ENCODE data around the gene PDHX.

PDHX gene

DNA sequence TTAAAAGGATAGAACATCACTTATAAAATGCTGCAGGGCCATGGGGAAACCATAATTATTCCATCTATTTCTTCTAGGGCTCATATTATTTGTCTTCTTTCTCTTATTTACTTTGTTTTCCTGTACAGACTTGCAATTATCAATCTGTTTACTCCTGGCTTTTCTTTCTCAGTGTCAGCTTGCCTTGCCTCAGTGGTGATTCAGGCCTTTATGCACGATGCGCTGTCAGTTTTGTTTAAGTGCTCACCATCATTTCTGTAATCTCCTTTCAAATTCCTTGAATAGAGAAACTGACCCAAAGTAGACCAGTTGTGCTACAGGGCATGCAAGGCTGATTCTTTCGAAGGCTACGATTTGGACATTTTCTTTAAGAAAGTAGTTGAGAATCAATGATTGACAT lies 4.7 kb downstream of the PDHX start:
- DNase-seq (ENCODE audit: low read depth), result no peak
- H3K4me3 ChIP-seq (ENCODE audit: control insufficient read depth, low read depth, low read length), result no peak overlapping the region
- TF ChIP-seq, protein P1, sequence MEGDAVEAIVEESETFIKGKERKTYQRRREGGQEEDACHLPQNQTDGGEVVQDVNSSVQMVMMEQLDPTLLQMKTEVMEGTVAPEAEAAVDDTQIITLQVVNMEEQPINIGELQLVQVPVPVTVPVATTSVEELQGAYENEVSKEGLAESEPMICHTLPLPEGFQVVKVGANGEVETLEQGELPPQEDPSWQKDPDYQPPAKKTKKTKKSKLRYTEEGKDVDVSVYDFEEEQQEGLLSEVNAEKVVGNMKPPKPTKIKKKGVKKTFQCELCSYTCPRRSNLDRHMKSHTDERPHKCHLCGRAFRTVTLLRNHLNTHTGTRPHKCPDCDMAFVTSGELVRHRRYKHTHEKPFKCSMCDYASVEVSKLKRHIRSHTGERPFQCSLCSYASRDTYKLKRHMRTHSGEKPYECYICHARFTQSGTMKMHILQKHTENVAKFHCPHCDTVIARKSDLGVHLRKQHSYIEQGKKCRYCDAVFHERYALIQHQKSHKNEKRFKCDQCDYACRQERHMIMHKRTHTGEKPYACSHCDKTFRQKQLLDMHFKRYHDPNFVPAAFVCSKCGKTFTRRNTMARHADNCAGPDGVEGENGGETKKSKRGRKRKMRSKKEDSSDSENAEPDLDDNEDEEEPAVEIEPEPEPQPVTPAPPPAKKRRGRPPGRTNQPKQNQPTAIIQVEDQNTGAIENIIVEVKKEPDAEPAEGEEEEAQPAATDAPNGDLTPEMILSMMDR (conservative IDR thresholded peaks at IDR 0.05; ENCODE audit: control insufficient read depth, insufficient read depth, low read depth, low read length), result no peak

DNA sequence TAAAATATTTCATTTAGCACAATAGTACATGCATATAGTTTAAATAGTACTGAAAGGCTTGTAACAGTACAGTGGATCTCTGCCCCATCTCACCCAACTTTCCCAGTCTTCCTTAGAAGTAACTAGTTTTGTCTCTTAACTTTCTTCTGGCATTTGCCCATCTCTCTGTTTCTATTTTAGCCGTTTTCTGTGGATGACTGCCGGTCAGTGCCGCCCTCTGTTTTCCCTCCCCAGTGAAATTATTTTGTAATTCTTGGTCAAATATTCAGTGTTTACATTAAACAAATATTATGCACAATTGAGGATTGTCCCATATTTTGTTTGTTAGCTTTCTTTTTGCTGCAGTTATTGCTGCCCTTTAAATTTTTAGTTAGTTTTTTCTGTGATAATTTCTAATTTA lies 8.3 kb downstream of the PDHX start:
- H3K4me3 ChIP-seq (ENCODE audit: control insufficient read depth, low read depth, low read length), result no peak overlapping the region
- TF ChIP-seq, protein P1 (conservative IDR thresholded peaks at IDR 0.05; ENCODE audit: control insufficient read depth, insufficient read depth, low read depth, low read length), result no peak
- DNase-seq (ENCODE audit: low read depth), result no peak

DNA sequence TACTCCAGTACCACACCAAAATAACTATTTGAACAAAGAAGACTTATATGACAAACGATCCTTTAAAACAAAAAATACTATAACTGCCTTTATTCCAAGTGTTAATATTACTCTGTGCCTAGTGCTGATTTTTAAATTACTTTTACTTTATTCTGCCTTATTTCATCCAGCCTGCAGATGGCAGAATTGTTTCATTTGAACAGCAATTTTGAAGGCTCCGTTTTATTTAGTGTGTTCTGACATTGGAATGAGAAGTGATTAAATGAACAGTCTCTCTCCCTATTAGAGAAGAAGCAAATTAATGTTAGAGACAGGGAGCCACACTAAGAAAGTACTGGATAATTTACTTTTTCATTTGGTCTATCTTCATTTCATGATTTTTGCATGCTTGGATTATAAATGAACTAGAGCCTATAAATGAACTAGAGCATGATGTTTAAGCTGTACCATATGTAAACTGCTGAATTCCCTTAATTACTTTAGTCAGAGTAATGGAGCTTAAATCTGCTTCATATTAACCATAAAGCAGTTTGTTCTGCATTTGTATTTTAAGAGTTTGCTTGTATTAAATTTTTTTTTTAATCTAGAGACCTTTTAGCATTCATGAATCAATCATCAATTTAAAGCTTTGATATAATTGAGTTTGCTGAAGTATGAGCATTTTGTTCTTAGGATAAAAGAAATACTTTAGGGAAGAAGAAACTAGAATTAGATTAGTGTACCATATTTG lies 9.8 kb downstream of the PDHX start:
- TF ChIP-seq, protein P1 (conservative IDR thresholded peaks at IDR 0.05; ENCODE audit: control insufficient read depth, insufficient read depth, low read depth, low read length), result peak; percentile 74
- no peak overlapping the region for H3K4me3 ChIP-seq (ENCODE audit: control insufficient read depth, low read depth, low read length)
- peak; percentile 65 for DNase-seq (ENCODE audit: low read depth)

DNA sequence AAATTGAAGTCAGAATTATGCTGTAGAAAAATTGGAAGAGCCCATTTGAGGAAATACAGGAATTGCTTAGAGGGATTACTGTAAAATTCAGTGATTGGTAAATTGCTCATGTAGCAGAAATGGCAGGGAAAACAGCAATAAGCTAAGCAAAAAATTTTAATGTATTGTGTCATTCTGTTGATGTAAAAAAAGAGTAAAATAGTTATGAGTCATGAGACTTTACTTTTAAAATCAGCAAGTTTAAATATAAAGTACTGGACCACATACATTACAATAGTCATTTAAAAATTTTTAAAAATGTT lies 10.4 kb downstream of the PDHX start:
- peak; percentile 65 for DNase-seq (ENCODE audit: low read depth)
- TF ChIP-seq, protein P1 (conservative IDR thresholded peaks at IDR 0.05; ENCODE audit: control insufficient read depth, insufficient read depth, low read depth, low read length), result no peak
- no peak overlapping the region for H3K4me3 ChIP-seq (ENCODE audit: control insufficient read depth, low read depth, low read length)

DNA sequence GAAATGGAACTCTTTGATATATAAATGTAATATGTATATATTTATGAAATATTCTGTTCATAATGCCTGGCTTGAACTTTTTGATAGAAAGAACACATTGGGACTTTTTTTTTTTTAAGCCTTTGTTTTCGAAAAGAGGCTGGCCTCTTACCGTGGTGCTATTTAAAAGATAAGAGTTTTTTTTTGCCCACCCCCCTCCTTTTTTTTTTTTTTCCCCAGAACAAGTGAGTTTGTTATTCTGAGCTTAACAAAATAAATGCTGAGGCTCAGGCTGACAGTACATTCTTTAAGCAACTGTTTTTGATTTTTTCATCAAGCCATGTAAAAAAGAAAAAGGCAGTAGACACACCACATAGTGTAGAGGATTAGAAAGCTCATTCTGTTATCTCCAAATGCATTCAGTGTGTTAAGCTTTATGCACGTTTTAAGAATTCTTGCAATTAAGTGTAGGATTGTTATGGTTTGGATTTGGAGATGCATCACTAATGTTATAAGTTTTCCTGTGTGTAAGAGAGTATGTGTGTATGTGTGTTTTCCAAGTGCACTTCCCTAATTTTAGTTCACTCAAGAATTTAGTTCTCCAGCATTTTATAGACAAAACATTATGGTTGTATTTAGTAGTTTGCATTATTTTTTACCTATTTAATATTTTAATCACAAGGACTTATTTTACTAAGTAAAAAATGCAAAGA lies 12.0 kb downstream of the PDHX start:
- TF ChIP-seq, protein P1 (conservative IDR thresholded peaks at IDR 0.05; ENCODE audit: control insufficient read depth, insufficient read depth, low read depth, low read length), result no peak
- no peak for DNase-seq (ENCODE audit: low read depth)
- no peak overlapping the region for H3K4me3 ChIP-seq (ENCODE audit: control insufficient read depth, low read depth, low read length)

DNA sequence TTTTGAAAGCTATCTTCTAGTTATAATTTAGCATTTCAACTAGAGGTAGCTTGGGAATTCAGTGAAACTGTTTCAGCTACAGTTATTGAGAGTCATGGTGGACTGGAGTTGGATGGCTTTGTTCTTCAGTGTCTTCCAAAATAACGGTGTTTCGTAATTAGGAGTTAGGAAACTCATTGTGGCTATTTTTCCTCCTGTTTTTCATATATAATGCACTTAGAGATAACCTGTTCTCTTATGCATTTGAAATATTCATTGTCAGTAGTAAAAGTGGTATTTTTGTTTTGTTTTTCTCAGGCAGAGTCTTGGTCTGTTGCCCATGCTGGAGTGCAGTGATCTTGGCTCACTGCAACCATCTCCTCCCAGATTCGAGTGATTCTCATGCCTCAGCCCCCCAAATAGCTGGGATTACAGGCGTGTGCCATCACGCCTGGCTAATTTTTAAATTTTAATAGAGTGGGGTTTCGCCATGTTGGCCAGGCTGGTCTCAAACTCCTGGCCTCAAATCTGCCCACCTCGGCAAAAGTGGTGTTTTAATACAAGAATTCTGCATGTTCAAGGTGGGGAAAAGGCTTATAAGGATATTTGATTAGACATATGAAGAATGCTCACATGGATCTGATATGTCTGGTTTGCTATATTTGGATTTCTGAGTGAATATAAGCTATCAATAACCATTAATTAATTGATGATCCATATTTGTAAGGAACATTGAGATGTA lies 12.7 kb downstream of the PDHX start:
- TF ChIP-seq, protein P1 (conservative IDR thresholded peaks at IDR 0.05; ENCODE audit: control insufficient read depth, insufficient read depth, low read depth, low read length), result no peak
- H3K4me3 ChIP-seq (ENCODE audit: control insufficient read depth, low read depth, low read length), result no peak overlapping the region
- no peak for DNase-seq (ENCODE audit: low read depth)
